Natural killer cell (primary cell): Measurements from ENCODE around the gene PTGES3L. TPM values are rescaled to one million over a fixed set of nuclear protein-coding genes. Genes with fewer than 3 reads are reported as not detected.
"Not testable (repeated sequence)": the region's sequence is repeated elsewhere in the genome, so short reads cannot be mapped to it uniquely, and the experiment has no call there.

Source experiments
- ATAC-seq, 3 donors: fragments of 150-1000 bp in 2 of 3; fragments of 200-7000 bp in 1 of 3; cut with Tn5 transposase; 1 replicate in 1 of 3; 2 replicates in 2 of 3; pipeline ENCODE4 v1.10.0; 2021; ENCODE audit warnings: mild to moderate bottlenecking in 2 of 3, moderate library complexity in 2 of 3
- DNase-seq, 2 donors: peaks; one replicate each; pipeline versions ENCODE4 v3.0.0 to v3.0.0-alpha.2; 2013 to 2021; ENCODE audit warnings: mixed read lengths in 1 of 2
- H3K27ac ChIP-seq: one replicate; pipeline ENCODE4 v1.5.1; 2013; ENCODE audit warnings: mild to moderate bottlenecking, low read length
- H3K27me3 ChIP-seq: one replicate; pipeline ENCODE4 v1.6.1; 2013; ENCODE audit warnings: low read length; ENCODE audit not compliant: control insufficient read depth, insufficient read depth
- H3K36me3 ChIP-seq: one replicate; pipeline ENCODE4 v1.6.1; 2013; ENCODE audit warnings: low read length; ENCODE audit not compliant: control insufficient read depth, insufficient read depth
- H3K4me1 ChIP-seq: one replicate; pipeline ENCODE4 v1.6.1; 2013; ENCODE audit warnings: low read length; ENCODE audit not compliant: control insufficient read depth, insufficient read depth
- H3K4me3 ChIP-seq: one replicate; pipeline ENCODE4 v1.5.1; 2013; ENCODE audit warnings: low read length
- H3K9me3 ChIP-seq: one replicate; pipeline ENCODE4 v1.6.1; 2013; ENCODE audit warnings: low read length; ENCODE audit not compliant: control insufficient read depth, insufficient read depth
- H3K27ac Mint-ChIP-seq, 2 donors: one replicate each; pipeline ENCODE4 v1.8.0; 2022; ENCODE audit warnings: mild to moderate bottlenecking in 2 of 2, mixed read lengths in 2 of 2, moderate library complexity in 1 of 2
- H3K27me3 Mint-ChIP-seq, 2 donors: one replicate each; pipeline ENCODE4 v1.8.0; 2022; ENCODE audit warnings: low read depth in 2 of 2, mixed read lengths in 2 of 2
- H3K36me3 Mint-ChIP-seq: one replicate; pipeline ENCODE4 v1.8.0; 2022; ENCODE audit warnings: mixed read lengths
- H3K4me1 Mint-ChIP-seq, 2 donors: one replicate each; pipeline ENCODE4 v1.8.0; 2022; ENCODE audit warnings: mixed read lengths in 2 of 2
- H3K4me3 Mint-ChIP-seq: one replicate; pipeline ENCODE4 v1.8.0; 2022; ENCODE audit warnings: mild to moderate bottlenecking, moderate library complexity, mixed read lengths
- H3K9me3 Mint-ChIP-seq, 2 donors: one replicate each; pipeline ENCODE4 v1.8.0; 2022; ENCODE audit warnings: mixed read lengths in 2 of 2
- WGBS: methylation state at CpG from one replicate; pipeline ENCODE4 v1.1.7; 2013; ENCODE audit warnings: missing lambda C conversion rate; ENCODE audit not compliant: insufficient coverage; 5-methylcytosine and 5-hydroxymethylcytosine counted together
- intact Hi-C: fragments of 100-400 bp; cut with micrococcal nuclease; formaldehyde crosslinking; loops from one replicate; pipeline ENCODE4 v1.14.2; 2022
- total RNA-seq, 4 donors: library from RNA; stranded (reverse); fragments of 120-200 nt in 1 of 4; gene quantifications; one replicate each; pipeline versions ENCODE4 v1.2.3 to v1.2.4, GENCODE V29; 2013 to 2022
- TF ChIP-seq, protein P1 (sequence below): fragments of 200-600 bp; IDR thresholded peaks from one replicate; pipeline ENCODE4 v1.8.0; 2022; ENCODE audit warnings: antibody characterized with exemption

PTGES3L gene
- total RNA-seq, 3 donors from 2014 or later (not counting 1 experiment from before 2014, with no cell fraction given) = 0.53 to 0.87 TPM; not detected in 1

DNA sequence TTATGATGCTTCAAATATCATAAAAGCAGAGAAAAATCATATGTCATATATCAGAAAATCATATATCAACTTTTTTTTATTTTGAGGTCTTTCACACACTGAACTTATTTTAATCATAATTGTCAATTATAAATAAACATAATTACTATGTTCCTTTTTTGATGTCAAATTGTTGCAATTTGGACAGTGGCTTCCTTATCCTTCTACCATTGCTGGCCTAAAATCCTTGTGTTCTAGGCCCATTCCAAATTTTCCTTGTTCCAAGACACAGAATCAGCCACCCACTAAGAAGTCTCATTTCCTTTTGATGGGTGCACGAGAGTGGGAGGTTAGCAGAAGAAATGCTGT lies 50.4 kb downstream of the PTGES3L start:
- intact Hi-C loops = no loop called here
- Histone ChIP-seq H3K4me3 (no peak overlapping the region), H3K27ac (no peak overlapping the region), H3K4me1 (no peaks in the 10 kb centered on the region), H3K27me3 (no peaks in the 10 kb centered on the region), H3K9me3 (no peaks in the 10 kb centered on the region), H3K36me3 (no peaks in the 10 kb centered on the region)
- ATAC-seq (no peak), DNase-seq (no peak)
- TF ChIP-seq, protein P1, sequence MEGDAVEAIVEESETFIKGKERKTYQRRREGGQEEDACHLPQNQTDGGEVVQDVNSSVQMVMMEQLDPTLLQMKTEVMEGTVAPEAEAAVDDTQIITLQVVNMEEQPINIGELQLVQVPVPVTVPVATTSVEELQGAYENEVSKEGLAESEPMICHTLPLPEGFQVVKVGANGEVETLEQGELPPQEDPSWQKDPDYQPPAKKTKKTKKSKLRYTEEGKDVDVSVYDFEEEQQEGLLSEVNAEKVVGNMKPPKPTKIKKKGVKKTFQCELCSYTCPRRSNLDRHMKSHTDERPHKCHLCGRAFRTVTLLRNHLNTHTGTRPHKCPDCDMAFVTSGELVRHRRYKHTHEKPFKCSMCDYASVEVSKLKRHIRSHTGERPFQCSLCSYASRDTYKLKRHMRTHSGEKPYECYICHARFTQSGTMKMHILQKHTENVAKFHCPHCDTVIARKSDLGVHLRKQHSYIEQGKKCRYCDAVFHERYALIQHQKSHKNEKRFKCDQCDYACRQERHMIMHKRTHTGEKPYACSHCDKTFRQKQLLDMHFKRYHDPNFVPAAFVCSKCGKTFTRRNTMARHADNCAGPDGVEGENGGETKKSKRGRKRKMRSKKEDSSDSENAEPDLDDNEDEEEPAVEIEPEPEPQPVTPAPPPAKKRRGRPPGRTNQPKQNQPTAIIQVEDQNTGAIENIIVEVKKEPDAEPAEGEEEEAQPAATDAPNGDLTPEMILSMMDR = no peak
- Mint-ChIP-seq H3K4me3 (no peak overlapping the region), H3K4me1 (peaks cover 0 to 8% of the 10 kb centered on the region in 2 donors), H3K27me3 (peaks cover 0 to 6% of the 10 kb centered on the region in 2 donors), H3K36me3 (no peaks in the 10 kb centered on the region), H3K9me3 (no peaks in the 10 kb centered on the region), H3K27ac (no peak overlapping the region)
- WGBS = 100% methylated on average over 1 of the region's 1 CpG

DNA sequence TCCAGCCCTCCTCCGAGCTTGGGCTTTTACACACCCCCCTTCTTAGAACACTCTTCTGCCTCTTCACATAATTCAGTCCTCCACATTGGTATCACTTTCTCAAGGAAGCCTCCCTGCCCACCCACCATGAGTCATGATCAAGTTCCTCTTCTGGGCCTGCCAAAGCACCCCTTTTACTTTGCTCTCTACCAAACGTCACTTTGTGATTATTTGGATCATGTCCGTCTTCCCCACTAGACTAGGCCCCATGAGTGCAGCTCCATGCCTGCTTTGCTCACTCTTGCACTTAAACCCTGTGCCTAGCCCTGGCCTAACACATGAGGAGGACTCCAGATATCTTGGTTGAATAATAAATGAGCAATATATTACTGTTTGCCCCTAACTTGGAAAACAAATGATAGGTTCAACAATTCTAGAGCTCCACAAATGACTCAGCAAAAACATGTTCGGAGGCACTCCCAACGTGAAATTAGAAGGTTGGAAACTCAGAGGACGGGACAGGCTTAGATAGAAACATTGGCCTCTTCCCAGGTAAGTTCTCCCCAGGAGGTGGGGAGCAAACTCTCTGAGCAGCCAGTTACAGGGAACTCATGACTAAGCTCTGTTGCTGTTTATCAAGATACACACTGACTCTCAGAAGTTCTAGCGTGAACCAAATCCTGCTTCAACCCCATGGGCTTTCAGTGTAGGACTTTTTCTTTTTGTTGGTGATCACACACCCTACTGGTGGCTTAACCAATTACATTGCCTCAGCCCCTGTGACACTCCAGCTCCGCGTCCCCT lies 51.0 kb downstream of the PTGES3L start:
- Histone ChIP-seq H3K4me1 (no peaks in the 10 kb centered on the region), H3K9me3 (no peaks in the 10 kb centered on the region), H3K27me3 (no peaks in the 10 kb centered on the region), H3K36me3 (no peaks in the 10 kb centered on the region), H3K27ac (no peak overlapping the region), H3K4me3 (no peak overlapping the region)
- no peak overlapping the region for H3K4me3 Mint-ChIP-seq
- H3K4me1 Mint-ChIP-seq = peaks cover 0 to 8% of the 10 kb centered on the region in 2 donors
- 31% methylated on average over 9 of the region's 9 CpGs for WGBS
- intact Hi-C loops = no loop called here
- peak overlapping the region in 1 of 2 donors; percentile 8 for H3K27ac Mint-ChIP-seq
- H3K27me3 Mint-ChIP-seq = peaks cover 0 to 6% of the 10 kb centered on the region in 2 donors
- no peaks in the 10 kb centered on the region for H3K36me3 Mint-ChIP-seq
- TF ChIP-seq, protein P1 = no peak
- H3K9me3 Mint-ChIP-seq = no peaks in the 10 kb centered on the region
- ATAC-seq (peak; percentile 40 to 62 (median 57)), DNase-seq (peak in 1 of 2 donors; percentile 30)

DNA sequence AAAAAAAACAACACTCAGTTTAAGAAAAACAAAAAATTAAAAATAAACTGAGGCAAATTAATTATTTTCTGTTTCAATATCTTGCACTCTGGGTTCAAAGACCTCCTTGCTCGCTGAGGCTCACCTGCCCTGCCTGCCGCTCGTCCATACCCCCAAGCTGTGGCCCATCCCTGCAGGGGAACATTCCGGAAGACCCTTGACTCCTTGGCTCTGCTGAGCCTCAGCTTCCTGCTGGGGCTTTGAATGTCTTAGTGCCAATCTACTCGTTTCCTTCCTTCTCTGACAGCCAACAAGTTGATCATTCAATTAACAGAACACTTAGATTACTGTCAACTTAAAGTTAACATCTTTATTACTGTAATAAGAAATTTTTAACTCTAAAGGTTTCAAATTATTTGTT lies 55.0 kb downstream of the PTGES3L start:
- H3K9me3 ChIP-seq = no peaks in the 10 kb centered on the region
- Mint-ChIP-seq H3K9me3 (no peaks in the 10 kb centered on the region), H3K27ac (peak overlapping the region in 1 of 2 donors; percentile 35), H3K4me3 (no peak overlapping the region), H3K36me3 (no peaks in the 10 kb centered on the region), H3K27me3 (peaks cover 0 to 8% of the 10 kb centered on the region in 2 donors), H3K4me1 (peaks cover 0 to 8% of the 10 kb centered on the region in 2 donors)
- 14% methylated on average over 5 of the region's 5 CpGs for WGBS
- no peak for ATAC-seq
- H3K27me3 ChIP-seq = no peaks in the 10 kb centered on the region
- H3K4me3 ChIP-seq = no peak overlapping the region
- H3K36me3 ChIP-seq = no peaks in the 10 kb centered on the region
- H3K27ac ChIP-seq = no peak overlapping the region
- intact Hi-C loops = no loop called here
- H3K4me1 ChIP-seq = no peaks in the 10 kb centered on the region
- TF ChIP-seq, protein P1 = no peak
- no peak for DNase-seq

DNA sequence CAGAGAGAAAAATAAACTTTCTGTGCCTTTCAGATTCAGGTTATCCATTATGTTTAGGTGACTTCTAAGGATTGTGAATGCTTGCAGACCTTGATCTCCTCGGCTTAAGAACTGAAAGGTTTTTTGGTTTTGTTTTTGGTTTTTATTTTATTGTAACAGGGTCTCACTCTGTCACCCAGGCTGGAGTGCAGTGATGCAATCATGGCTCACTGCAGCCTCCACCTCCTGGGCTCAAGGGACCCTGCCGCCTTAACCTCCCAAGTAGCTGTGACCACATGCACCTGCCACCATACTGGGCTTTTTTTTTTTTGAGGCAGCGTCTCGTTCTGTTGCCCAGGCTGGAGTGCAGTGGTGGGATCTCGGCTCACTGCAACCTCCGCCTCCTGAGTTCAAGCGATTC lies 56.4 kb downstream of the PTGES3L start:
- H3K27me3 Mint-ChIP-seq, H3K4me3 ChIP-seq, H3K9me3 ChIP-seq, DNase-seq, H3K4me1 ChIP-seq, intact Hi-C loops, H3K27ac ChIP-seq, H3K9me3 Mint-ChIP-seq, ATAC-seq, H3K4me1 Mint-ChIP-seq, H3K27me3 ChIP-seq, H3K36me3 ChIP-seq, H3K27ac Mint-ChIP-seq, H3K4me3 Mint-ChIP-seq, H3K36me3 Mint-ChIP-seq: not testable (repeated sequence)
- WGBS = 89% methylated on average over 7 of the region's 7 CpGs
